Astrocyte of the cerebellum (primary cell): ENCODE measurements around the gene LUM.

ENCODE experiments used
- DNase-seq: peaks from one replicate; pipeline ENCODE4 v3.0.0-alpha.2; 2011; ENCODE audit warnings: low read depth
- H3K4me3 ChIP-seq: 2 replicates; pipeline ENCODE4 v1.5.1; 2011; ENCODE audit warnings: mild to moderate bottlenecking, low read depth, low read length, moderate library complexity
- in situ Hi-C: cut with HindIII; loops from 2 replicates; pipeline ENCODE4 v1.10.0; 2017; ENCODE audit warnings: low sequenced_read_pairs
- TF ChIP-seq, protein P1 (sequence below): IDR thresholded peaks from 2 replicates; pipeline ENCODE4 v1.5.1; 2012; ENCODE audit warnings: low read length, low read depth, moderate library complexity, mild to moderate bottlenecking; ENCODE audit errors: missing control alignments

Gene LUM

DNA sequence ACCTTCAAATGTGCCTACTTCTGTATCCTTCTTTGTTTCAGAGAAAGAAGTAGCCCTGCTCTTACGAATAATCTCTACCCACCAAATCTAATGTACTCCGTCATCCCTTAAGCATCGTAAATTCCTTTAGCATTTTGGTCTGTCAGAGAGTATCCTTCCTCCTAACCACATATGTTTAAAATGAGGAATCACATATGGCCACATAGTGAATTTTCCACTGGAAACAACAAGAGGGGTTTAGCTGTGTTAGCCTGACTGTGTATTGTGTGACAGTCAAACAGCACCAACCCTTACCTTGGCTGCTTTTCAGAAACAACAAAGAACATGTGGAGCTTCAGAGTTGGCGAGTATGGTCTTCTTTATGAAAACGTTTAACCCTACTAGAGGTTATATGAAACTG, 5.5 kb downstream of the LUM start:
- in situ Hi-C loops: no loop called here
- H3K4me3 ChIP-seq: no peak overlapping the region
- TF ChIP-seq, protein P1, sequence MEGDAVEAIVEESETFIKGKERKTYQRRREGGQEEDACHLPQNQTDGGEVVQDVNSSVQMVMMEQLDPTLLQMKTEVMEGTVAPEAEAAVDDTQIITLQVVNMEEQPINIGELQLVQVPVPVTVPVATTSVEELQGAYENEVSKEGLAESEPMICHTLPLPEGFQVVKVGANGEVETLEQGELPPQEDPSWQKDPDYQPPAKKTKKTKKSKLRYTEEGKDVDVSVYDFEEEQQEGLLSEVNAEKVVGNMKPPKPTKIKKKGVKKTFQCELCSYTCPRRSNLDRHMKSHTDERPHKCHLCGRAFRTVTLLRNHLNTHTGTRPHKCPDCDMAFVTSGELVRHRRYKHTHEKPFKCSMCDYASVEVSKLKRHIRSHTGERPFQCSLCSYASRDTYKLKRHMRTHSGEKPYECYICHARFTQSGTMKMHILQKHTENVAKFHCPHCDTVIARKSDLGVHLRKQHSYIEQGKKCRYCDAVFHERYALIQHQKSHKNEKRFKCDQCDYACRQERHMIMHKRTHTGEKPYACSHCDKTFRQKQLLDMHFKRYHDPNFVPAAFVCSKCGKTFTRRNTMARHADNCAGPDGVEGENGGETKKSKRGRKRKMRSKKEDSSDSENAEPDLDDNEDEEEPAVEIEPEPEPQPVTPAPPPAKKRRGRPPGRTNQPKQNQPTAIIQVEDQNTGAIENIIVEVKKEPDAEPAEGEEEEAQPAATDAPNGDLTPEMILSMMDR: no peak
- DNase-seq: no peak

DNA sequence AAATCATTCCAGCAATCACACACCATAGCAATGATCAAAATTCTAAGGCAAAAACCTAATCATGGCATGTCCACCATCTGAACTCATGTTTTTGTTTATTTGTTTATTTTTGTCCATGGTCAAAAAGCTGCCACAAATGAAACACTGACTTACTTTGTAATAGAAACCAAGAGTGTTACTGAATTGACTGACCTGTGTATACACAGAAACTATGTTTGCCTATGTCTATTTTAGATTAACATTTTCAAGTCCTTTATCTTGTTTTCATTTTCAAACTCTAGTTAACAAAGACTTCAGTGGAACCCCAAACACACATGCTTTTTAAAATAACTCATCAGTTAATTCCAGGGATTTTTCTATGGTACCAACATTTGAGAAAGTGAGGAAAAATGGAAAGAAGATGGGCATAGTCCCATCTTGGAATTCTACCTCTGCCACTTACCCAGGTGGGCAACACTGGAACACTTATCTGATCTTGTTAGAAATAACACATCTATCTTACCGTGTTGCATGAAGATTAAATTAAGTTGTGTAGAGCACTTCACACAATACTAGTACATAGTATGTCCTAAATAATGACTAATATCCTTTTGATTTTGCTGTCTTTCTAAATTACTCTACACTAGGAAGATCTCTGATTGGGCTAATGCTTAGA, 6.4 kb downstream of the LUM start:
- TF ChIP-seq, protein P1: no peak
- in situ Hi-C loops: no loop called here
- no peak for DNase-seq
- H3K4me3 ChIP-seq: no peak overlapping the region

DNA sequence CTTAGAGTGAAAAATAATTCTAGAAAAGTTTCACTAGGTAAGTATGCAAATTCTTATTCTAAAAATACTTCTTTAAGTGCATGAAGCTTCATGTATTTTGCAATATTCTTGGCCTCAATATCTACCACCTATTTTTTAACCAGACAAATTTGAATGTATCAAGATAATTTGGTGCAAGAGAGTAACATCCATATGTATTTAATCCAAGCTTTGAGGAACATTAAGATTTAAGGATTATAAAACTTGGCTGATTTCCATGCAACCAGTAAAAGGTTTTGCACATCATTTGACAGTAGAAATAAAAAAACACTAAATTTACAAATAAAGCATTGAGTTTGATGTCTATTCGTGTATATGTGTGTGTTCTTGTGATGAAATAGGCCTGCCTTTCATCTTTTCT, 7.7 kb downstream of the LUM start:
- no peak overlapping the region for H3K4me3 ChIP-seq
- TF ChIP-seq, protein P1: no peak
- in situ Hi-C loops: no loop called here
- no peak for DNase-seq

DNA sequence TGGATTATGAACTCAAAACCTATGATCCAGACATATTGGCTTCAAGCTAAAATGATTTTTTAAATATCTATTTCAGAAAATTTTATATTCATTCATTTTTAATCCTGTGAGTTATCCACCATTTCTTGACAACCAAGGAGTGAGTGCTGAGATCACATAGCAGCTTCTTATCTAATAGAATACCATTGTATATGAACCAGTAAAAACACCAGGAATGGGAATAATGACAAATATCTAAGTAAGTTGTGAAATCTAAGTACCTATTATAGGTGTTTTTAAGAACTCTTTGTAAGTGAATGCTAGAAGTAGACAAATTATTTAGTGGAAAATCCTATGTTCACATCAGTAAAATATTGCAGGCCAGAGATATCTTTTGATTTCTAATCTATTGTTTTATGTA, 8.2 kb downstream of the LUM start:
- TF ChIP-seq, protein P1: no peak
- no peak for DNase-seq
- in situ Hi-C loops: no loop called here

DNA sequence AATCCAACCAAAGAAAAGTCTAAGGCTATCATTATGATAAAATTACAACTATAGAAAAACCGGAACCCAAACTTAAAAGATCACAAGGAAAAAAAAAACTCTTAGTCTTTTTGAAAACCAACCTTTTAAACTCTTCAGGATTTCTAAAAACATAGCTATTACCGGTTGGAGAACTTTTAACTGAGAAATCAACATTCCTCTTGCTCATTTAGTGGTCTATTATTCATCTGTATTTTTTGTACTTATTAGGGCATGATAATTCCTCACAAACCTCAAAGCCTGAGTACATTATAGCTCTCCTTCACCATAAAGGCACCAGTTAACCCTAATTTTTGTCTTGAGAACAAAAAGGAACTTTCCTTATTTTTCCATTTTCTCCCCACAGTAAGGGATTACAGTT, 10.4 kb downstream of the LUM start:
- peak; percentile 71 for DNase-seq
- in situ Hi-C loops: no loop called here
- no peak overlapping the region for H3K4me3 ChIP-seq
- TF ChIP-seq, protein P1: no peak

More for the DNA sequence above, 8.2 kb downstream of the LUM start:
- no peak overlapping the region for H3K4me3 ChIP-seq

DNA sequence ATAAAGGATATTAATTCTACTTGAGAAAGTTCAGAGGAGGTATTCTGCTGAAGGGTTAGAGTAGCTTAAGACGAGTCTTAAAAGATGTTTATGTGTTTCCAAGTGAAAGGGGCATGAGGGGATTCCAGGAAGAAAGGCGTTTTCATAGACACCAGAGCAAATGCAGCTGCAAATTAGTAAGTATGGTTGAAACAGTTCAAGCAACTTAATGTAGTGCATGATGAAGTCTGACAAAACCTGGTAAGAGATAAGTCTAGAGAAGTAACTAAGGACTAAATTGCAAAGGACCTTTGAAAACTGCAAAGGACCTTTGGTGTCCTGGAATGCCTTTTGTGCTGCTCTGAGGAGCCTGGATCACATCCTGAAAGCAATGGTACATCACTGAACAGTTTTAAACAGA, 11.5 kb downstream of the LUM start:
- DNase-seq: no peak
- in situ Hi-C loops: no loop called here
- H3K4me3 ChIP-seq: no peak overlapping the region
- TF ChIP-seq, protein P1: no peak
